NCI-H2171 (cell line): ENCODE measurements around the gene ACTL9.

Experiments
- DNase-seq: peaks from one replicate; lab custom pipeline; 2025; lab: John Stamatoyannopoulos, UW

ACTL9 gene

DNA sequence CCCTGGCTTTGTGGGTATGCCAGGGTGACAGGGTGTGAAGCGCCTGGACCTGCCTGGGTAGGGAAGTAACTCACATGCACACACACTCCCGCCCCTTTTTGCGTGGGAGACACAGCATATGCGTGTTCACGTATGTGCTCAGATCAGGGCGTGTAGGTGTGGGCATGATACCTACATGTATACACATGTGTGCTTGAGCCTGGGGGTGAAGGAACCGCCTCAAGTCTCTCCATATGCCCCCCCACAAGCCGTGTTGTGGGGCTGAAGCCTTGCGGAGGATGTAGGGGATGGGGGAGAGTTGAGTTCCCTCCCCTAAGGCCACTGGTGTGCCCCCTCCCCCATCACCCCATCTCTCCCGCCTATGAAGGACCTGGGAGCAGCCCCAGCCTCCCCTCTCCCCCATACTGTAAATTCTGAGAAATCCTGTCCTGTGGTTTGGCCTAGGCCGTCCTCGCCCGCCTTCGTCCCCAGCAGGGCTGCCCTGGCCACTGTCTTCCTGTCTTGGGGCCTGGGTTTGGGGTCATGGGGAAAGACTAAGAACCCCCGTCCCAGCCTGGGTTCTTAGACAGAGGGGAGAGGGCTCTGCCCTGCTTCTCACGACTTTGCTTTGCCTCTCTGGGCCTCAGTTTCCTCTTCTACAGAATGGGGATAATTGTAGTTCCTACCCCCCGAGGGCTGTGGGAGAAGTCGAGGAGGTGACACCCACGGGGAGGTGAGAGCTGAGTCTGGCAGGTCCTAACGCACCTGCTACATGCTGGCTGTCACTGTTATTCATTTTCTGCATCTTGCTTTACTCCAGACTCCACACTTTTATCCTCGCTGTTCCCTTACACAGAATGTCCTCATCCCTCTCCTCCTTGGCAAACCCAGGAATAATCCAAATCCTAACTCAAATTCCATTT lies 14.3 kb downstream of the ACTL9 start:
- DNase-seq, result no peak

DNA sequence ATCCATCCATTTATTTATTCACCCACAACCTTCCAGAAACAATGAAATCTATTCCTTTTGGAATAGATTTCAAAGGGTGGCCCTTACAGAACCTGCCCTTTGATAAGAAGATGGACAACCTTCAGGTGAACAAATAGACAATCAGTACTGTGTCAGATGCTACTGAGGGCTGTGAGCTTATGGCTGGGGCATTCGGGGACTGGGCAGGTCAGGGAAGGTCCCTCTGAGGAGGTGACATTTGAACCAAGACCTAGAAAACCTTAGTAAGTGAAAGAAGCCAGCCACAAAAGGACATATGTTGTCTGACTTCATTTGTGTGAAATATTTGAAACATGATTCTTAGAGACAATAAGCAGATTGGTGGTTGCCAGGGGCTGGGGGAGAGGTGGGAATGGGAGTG lies 15.7 kb downstream of the ACTL9 start:
- no peak for DNase-seq

DNA sequence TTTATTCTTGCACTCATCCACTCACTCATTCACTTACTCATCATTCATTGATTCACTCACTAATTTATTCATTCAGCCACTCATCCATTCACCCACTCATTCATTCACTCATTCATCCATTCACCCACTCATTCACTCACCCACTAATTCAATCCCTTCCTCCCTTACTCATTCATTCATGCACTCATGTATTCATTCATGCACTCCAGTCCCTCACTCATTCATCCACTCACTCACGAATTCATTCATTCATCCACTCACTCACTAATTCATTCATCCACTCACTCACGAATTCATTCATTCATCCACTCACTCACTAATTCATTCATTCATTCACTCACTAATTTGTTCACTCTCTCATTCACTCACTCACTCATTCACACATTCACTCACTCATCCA lies 16.1 kb downstream of the ACTL9 start:
- DNase-seq, result no peak

DNA sequence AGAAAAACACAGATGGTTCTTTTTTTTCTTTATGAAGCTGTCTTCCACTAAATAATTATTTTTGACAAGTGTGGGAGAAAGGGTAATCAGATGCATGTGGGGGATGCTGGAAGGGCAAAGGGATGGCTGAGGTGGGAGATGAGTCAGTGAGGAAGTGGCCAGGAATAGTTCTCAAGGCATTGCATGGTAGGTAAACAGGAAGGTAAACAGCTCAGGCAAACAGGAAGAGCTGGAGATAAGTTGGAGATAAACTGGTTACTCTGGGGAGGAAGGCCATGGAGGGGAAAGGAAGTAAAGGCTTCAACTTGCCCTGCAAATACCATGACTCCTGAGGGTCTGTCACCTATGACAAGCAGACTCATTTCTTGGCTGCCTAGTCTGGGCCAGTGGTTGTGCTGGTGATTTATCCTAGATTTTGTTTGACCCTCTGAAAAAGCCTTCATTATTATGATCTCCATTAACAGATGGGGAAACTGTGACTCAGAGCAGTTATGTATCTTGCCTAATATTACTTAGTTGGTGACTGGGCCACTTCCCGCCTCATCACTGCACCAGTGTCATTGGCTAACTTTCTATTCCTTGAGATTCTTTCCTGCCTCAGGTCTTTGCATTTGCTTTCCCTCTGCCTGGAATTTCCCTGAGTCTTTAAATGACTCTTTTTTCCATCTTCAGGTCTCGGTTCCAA lies 17.1 kb downstream of the ACTL9 start:
- DNase-seq, result no peak

DNA sequence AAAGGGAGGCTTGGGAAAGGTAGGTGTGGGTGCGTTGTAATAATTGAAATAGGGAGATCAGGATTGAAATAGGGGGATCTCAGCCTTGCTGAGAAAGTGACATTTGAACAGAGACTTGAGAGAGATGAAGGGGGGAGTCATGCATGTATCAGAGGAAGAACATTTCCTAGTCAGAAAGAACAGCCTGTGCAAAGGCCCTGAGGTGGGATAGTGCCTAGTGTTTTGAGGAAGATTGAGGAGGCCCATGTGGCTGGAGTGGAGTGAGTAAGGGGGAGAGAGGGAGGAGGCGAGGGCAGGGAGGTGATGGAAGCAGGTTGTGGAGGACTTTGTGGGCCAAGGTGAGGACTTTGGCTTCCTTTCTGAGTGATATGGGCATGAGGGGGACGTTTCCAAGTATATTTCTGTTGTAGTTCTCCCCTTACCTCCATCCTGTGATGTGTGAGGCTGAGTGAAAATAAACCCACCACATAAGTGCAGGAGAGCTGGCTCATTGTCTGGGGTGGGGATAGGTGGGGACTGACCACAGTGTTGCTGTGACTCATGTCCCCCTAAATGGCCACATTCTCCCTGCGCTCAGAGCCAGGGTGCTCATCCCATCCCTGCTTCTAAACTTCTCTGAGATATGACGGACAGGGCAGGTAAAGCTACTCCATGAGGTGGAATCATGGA lies 17.8 kb downstream of the ACTL9 start:
- no peak for DNase-seq

DNA sequence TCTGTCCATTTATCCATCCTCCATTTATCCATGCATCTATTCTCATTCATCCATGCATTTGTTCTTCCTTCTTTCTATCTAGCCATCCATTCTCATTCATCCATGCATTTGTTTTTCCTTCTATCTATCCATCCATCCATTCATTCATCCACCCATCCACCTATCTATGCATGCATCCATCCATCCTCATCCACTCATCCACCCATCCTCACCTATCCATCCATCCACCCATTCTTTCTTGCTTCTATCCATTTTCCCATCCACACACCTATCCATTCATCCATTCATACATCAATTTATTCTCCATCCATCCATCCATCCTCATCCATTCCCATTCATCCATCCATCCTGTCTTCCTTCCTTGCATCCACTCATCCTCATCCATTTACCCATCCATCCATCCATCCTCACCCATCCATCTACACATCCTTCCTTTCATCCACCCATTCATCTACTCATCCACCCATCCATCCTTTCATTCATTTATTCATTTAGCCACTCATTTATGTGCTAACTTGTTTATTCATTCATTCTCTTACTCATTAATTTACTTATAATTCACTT lies 20.3 kb downstream of the ACTL9 start:
- no peak for DNase-seq

DNA sequence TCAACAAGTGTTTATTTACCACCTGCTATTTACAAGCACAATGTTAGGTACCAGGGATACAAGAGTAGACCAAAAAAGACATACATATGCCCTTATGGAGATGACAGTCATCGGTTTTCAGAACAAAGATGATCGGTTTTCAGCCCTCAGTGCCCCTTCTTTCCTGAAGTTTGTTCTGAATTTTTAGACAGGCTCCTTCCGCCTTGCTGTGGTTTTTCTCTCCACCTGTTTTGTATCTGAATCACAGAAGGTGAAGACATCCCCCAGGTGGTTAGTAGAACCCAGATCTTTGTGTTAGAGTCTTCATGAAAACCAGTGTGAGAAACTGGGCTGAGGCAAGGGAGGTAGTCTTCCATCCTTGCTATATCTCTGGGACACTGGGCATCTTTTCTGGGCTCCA lies 23.5 kb downstream of the ACTL9 start:
- DNase-seq, result no peak

DNA sequence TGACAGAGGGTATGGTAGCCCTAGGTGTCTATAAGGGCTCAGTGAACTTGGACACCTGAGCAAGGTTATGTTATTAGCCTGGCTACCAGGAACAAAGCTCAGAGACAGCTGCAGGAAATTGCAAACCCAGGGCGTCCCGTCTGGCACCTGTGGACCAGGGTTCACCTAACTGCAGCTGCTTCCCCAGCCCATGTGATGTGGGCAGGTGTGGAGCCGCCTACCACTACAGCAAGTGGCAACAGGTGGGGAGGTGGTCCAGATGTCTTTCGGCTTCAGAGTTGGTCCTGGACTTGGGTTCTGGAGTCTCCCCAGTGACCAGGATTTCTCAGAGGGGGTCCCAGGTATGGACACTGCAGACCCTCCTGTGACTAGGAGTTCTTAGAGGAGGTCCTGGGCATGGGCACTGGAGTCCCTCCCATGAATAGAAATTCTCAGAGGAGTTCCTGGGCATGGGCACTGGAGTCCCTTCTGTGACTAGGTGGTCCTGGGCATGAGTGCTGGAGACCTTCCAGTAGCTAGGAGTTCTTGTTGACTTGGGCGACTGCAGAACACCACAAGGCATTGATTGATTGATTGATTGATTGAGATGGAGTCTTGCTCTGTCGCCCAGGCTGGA lies 25.2 kb downstream of the ACTL9 start:
- no peak for DNase-seq

DNA sequence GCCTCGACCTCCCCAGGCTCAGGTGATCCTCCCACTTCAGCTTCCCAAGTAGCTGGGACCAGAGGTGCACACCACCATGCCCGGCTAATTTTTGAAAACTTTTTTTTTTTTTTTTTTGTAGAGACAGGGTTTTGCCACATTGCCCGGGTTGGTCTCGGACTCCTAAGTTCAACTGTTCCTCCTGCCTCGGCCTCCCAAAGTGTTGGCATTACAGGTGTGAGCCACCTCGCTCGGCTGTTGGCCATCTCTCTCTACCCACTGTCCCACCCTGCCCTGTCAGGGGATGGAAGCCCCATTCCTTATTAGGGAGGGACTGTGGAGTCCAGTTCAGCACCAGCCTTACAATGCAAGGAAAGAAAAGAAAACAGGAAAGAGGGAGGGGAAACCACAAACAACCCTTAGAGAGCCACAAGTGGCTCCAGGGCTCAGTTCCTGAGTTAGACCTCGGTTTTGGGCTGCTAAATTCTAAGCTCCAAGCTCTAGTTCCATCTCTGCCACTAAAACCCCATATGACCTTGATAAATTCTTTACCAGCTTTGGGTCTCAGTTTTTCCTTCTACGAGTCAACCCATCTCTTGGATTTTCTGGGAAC lies 31.7 kb downstream of the ACTL9 start:
- DNase-seq, result no peak

DNA sequence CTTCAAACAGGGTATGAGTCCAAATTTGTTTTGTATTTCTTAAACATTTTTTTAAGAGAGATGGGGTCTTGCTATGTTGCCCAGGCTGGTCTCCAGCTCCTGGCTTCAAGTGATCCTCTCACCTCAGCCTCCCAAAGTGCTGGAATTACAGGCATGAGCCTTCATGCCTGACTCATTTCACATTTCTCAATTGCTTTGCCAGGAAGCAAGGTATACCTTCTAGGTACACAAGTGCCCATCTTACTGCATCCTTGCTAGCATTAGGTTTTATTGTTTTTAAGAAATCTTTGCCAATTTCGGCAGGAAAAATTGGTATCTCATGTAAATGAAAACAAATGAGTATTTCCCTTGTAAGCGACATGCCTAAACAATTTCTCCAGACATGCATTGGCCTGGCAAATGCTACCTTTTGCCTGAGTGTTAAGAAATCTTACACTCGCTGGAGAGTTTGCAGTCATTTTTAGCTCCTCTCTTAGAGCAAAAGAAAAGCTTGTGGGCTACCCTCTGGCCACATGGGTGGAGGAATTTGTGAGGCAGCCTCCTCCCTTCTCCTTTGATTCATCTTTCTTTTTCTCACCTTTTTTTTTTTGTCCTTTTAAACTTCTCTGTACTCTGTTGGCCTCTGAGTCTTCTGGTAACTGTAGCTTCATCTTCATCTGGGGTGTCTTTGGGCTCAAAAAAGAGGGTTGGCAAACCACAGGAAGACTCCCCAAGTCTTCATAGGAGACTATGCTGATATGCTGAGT lies 33.0 kb downstream of the ACTL9 start:
- DNase-seq, result no peak

DNA sequence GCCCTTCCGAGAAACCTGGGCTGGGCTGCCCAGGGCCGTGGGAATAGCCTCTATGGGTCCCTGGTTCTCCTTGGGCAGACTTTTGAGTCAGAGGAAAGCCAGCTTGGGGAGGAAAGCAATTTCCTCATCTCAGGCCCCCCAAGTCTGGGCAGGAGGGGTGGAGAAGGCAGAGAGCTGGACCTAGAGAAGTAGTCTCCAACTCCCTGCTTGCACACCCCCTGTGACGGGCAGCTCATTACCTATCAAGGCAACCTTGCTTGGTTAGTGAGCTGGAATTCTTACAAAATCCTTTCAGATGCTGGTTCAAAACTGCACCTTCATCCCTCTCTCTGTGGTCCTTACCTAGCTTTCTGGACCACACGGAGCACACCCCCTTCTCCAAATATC lies 33.9 kb downstream of the ACTL9 start:
- DNase-seq, result no peak

DNA sequence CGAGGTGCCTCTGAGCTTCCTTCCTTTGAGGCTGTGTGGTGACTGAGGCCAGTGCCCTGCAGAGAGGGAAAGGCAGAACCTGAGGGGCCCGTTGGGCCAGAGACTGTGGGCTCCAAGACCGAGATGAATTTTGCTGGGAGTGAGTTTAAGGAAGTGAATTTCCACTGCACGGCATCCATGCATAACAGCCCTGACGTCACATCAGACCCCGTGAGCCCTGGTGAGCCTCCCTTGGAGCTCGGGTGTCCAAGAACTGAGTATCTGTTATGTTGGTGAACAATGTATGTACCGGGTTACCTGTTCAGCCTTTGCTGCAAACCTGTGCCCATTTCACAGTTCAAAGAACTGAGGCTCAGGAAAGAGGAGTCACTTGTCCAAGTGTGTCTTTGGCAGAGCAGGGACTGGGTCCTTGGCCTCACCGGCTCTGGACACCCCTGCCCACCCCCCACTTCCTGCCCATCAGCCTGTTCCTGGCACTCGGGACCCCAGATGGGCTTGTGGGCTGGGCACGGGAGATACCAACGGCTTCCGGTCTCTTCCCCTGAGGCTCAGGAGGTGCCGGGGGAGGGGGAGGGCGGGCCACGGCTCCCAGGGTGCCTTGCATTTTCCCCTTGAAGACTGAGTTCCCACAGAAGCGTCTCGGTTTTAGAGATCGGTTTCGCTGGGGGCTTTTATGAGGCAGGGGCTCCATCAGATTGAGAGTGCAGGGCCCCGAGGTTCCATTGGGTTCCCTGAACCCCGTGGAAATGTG lies 34.5 kb downstream of the ACTL9 start:
- no peak for DNase-seq

DNA sequence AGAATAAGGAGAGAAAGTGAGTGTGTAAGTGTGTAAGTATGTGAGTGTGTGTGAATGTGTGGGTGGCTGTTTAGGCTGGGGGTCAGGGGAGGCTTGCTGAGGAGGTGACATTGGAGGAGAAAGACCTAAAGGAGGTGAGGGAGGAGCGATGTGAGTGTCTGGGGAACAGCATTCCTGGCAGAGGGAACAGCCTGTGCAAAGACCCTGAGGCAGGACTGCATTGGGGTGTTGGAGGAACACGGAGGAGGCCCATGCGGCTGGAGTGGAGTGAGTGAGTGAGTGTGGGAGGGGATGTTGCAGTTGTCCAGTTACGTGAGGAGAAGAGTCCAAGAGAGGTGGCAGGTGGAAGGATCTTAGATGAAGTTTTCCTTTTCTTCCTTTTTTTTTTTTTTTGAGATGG lies 36.3 kb downstream of the ACTL9 start:
- DNase-seq, result no peak

DNA sequence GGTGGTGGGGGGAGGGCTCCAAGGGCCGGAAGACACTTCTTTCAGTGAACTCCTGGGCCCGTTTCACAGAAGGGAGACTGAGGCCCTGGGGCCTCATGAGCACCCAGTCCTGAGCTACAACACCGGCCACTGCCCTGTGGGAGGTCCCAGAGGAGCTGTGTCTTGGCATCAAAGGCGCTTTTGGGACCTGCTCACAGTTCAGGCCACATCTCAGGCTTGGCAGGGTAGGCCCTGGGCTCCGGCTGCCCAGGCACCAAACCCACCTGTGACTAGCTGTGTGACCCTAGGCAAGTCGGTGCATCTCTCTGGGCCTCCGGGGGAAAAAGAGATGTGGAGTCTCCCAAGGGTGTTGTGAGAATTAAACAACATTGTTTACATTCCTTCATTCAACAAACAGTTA lies 38.7 kb downstream of the ACTL9 start:
- no peak for DNase-seq

DNA sequence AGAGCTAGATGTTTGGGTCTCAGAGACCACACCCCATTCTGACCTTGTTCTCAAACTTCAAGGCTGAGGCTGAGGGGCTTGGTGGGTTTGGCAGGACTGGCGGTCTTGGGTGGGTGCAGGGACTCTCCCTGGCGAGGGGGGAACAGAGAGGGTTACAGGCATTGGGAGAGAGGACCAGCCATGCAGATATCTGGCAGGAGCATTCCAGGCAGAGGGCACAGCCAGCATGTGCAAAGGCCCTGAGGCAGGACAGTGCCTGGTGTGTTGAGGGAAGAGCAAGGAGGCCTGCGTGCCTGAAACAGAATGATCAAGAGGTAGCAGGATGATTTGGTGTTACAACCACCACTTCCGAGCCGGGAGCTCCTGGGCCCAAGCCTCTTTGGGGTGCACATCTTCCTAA lies 40.7 kb downstream of the ACTL9 start:
- no peak for DNase-seq

DNA sequence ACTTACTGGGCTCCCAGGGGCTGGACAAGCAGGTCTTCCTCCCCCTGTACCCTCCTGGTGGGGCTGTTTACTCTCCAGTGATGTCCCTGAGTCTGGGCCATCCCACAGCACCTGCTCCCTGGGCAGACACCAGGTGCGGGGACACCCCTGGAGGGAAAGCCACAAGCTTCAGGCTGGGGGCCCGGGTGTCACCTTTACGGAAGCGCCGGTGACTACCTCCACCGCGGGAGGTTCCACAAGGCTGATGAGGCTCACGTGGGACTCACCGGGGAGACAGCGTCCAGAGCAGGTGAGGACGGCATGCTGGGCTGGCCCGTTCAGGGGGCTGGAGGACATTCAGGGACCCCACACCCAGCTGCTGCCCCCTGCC lies 43.3 kb downstream of the ACTL9 start:
- no peak for DNase-seq

DNA sequence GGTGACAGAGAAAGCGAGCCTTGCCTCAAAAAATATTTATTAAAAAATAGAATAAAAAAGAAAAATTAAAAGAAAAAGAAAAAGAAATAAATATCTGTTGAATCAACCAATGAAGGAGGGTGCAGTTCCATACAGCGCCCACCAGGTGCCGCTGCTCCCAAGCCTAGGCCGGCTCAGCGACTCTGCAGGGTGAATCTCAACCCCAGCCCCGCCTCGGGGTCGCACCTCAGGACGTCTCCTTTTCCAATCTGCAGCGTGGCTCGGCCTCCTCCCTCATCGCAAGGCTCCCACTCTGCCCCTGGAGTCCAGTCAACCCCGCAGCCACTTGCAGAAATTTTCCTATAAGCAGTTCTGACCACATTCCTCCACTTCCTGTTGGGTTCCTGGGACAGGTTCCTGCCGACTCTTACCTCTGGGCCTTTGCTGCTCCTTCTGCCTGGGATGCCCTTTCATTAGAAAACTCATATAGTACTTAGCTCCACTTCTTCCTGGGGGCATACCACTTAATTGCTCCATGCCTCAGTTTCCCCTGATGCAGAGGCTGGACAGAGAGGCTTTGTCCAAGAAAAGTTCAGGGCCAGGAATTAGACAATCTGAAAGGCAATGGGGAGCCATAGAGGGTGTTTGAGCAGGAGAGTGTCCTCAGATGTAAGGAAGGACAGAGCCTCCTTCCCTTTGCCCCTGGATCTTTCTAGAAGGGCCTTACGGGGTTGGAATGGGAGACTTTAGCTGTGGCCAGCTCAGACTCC lies 43.8 kb downstream of the ACTL9 start:
- DNase-seq, result peak; percentile 7

DNA sequence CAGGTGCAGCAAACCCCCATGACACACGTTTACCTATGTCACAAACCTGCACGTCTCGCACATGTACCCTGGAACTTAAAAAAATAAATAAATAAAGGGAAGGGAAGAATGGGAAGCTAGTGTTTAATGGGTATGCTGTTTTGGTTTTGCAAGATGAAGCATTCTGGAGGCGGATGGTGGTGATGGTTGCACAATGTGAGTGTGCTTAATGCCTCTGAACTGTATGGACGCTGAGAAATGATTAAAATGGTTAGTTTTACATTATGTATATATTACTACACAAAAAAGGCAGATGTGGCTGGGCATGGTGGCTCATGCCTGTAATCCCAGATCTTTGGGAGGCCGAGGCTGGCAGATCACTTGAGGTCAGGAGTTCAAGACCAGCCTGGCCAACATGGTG lies 50.4 kb downstream of the ACTL9 start:
- no peak for DNase-seq
